H1 (cell line): Measurements from ENCODE around the gene SOX13. TPM values are rescaled to one million over a fixed set of nuclear protein-coding genes. Genes with fewer than 3 reads are reported as not detected.

Experiments
- BACH1 ChIP-seq: IDR thresholded peaks from 2 replicates; pipeline ENCODE4 v1.6.1; 2012; ENCODE audit warnings: low read length, improper control_type of control experiment
- BRCA1 ChIP-seq: IDR thresholded peaks from 2 replicates; pipeline ENCODE4 v1.6.1; 2012; ENCODE audit warnings: low read depth, low read length, improper control_type of control experiment
- EP300 ChIP-seq, 2 experiments: IDR thresholded peaks; 1 replicate in 1 of 2; 2 replicates in 1 of 2; pipeline ENCODE4 v1.6.1; 2011 to 2012; ENCODE audit warnings: low read depth in 2 of 2, low read length in 2 of 2, mild to moderate bottlenecking in 2 of 2, borderline replicate concordance in 1 of 2, inconsistent platforms in 1 of 2, moderate library complexity in 1 of 2
- EZH2 ChIP-seq: fragments of 200-600 bp; sonication (generic); IDR thresholded peaks from 2 replicates; pipeline ENCODE4 v1.7.1; 2012; ENCODE audit warnings: low read depth, mild to moderate bottlenecking, moderate library complexity, low read length, inconsistent platforms; ENCODE audit not compliant: severe bottlenecking
- KDM4A ChIP-seq: IDR thresholded peaks from one replicate; pipeline ENCODE4 v1.7.1; 2012; ENCODE audit warnings: low read depth, mild to moderate bottlenecking, moderate library complexity, low read length, inconsistent platforms; ENCODE audit not compliant: severe bottlenecking
- POU5F1 ChIP-seq: IDR thresholded peaks from 2 replicates; pipeline ENCODE4 v1.6.1; 2011; ENCODE audit warnings: low read depth, mild to moderate bottlenecking, low read length, moderate library complexity
- RBBP5 ChIP-seq: IDR thresholded peaks from 2 replicates; pipeline ENCODE4 v1.7.1; 2012; ENCODE audit warnings: low read depth, mild to moderate bottlenecking, inconsistent platforms, low read length, moderate library complexity, borderline replicate concordance
- TAF1 ChIP-seq: IDR thresholded peaks from 2 replicates; pipeline ENCODE4 v1.6.1; 2011; ENCODE audit warnings: mild to moderate bottlenecking, low read depth, low read length
- TCF12 ChIP-seq: IDR thresholded peaks from 2 replicates; pipeline ENCODE4 v1.6.1; 2011; ENCODE audit warnings: low read depth, mild to moderate bottlenecking, low read length
- polyA plus RNA-seq, 7 experiments: library from polyadenylated mRNA; depleted of rRNA in 3 of 7; stranded (reverse) in 5 of 7; unstranded in 2 of 7; fragments of >200 nt in 5 of 7; fragments of 200-250 nt in 2 of 7; gene quantifications; 1 replicate in 5 of 7; 2 replicates in 1 of 7; 4 replicates in 1 of 7; pipeline versions ENCODE4 v1.2.1 to v1.2.3, GENCODE V29; 2011 to 2013; ENCODE audit warnings: missing spikeins in 2 of 7, mixed read lengths in 2 of 7
- total RNA-seq: library from RNA; stranded (reverse); fragmentation: NEBNext Ultra II Directional; extraction: Animal tissue kit (Norgen Biotek cat#: 25700); gene quantifications from 2 replicates; pipeline ENCODE4 v1.2.1, GENCODE V29; 2021
- TF ChIP-seq, protein P1 (sequence below): fragments of 300-600 bp; sonication (generic); IDR thresholded peaks from 2 replicates; pipeline ENCODE4 v1.7.1; 2012; ENCODE audit warnings: low read length, moderate library complexity, mild to moderate bottlenecking, inconsistent platforms; ENCODE audit not compliant: insufficient replicate concordance

The SOX13 gene
- total and polyA plus RNA-seq, 2 of the 8 experiments (the other 6 are each of a cell fraction or from before 2014, with no cell fraction given) = 113 to 173 TPM

DNA sequence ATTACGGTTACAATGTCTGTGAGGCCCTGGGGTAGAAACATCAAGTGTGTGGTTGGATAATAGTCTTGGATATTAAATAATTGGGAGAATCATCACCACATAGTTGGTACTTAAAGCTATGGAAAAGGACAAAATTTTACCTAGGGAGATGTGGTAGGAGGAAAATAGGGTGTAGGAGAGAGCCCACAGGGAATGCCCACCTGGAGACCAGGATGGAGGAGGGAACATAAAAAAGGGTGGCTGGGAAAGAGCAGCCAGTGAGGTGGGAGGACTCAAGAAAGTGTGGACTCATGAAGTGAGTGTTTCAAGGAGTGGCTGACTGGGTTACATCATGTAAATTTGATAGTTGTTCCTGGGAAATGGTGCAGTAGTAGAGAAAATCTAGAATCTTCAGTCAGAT lies 3.0 kb upstream of the SOX13 start (continued):
- TF ChIP-seq, protein P1, sequence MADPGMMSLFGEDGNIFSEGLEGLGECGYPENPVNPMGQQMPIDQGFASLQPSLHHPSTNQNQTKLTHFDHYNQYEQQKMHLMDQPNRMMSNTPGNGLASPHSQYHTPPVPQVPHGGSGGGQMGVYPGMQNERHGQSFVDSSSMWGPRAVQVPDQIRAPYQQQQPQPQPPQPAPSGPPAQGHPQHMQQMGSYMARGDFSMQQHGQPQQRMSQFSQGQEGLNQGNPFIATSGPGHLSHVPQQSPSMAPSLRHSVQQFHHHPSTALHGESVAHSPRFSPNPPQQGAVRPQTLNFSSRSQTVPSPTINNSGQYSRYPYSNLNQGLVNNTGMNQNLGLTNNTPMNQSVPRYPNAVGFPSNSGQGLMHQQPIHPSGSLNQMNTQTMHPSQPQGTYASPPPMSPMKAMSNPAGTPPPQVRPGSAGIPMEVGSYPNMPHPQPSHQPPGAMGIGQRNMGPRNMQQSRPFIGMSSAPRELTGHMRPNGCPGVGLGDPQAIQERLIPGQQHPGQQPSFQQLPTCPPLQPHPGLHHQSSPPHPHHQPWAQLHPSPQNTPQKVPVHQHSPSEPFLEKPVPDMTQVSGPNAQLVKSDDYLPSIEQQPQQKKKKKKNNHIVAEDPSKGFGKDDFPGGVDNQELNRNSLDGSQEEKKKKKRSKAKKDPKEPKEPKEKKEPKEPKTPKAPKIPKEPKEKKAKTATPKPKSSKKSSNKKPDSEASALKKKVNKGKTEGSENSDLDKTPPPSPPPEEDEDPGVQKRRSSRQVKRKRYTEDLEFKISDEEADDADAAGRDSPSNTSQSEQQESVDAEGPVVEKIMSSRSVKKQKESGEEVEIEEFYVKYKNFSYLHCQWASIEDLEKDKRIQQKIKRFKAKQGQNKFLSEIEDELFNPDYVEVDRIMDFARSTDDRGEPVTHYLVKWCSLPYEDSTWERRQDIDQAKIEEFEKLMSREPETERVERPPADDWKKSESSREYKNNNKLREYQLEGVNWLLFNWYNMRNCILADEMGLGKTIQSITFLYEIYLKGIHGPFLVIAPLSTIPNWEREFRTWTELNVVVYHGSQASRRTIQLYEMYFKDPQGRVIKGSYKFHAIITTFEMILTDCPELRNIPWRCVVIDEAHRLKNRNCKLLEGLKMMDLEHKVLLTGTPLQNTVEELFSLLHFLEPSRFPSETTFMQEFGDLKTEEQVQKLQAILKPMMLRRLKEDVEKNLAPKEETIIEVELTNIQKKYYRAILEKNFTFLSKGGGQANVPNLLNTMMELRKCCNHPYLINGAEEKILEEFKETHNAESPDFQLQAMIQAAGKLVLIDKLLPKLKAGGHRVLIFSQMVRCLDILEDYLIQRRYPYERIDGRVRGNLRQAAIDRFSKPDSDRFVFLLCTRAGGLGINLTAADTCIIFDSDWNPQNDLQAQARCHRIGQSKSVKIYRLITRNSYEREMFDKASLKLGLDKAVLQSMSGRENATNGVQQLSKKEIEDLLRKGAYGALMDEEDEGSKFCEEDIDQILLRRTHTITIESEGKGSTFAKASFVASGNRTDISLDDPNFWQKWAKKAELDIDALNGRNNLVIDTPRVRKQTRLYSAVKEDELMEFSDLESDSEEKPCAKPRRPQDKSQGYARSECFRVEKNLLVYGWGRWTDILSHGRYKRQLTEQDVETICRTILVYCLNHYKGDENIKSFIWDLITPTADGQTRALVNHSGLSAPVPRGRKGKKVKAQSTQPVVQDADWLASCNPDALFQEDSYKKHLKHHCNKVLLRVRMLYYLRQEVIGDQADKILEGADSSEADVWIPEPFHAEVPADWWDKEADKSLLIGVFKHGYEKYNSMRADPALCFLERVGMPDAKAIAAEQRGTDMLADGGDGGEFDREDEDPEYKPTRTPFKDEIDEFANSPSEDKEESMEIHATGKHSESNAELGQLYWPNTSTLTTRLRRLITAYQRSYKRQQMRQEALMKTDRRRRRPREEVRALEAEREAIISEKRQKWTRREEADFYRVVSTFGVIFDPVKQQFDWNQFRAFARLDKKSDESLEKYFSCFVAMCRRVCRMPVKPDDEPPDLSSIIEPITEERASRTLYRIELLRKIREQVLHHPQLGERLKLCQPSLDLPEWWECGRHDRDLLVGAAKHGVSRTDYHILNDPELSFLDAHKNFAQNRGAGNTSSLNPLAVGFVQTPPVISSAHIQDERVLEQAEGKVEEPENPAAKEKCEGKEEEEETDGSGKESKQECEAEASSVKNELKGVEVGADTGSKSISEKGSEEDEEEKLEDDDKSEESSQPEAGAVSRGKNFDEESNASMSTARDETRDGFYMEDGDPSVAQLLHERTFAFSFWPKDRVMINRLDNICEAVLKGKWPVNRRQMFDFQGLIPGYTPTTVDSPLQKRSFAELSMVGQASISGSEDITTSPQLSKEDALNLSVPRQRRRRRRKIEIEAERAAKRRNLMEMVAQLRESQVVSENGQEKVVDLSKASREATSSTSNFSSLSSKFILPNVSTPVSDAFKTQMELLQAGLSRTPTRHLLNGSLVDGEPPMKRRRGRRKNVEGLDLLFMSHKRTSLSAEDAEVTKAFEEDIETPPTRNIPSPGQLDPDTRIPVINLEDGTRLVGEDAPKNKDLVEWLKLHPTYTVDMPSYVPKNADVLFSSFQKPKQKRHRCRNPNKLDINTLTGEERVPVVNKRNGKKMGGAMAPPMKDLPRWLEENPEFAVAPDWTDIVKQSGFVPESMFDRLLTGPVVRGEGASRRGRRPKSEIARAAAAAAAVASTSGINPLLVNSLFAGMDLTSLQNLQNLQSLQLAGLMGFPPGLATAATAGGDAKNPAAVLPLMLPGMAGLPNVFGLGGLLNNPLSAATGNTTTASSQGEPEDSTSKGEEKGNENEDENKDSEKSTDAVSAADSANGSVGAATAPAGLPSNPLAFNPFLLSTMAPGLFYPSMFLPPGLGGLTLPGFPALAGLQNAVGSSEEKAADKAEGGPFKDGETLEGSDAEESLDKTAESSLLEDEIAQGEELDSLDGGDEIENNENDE = no peak
- no peak for TF ChIP-seq EZH2
- no peak for TF ChIP-seq RBBP5
- TF ChIP-seq POU5F1 = no peak
- no peak for TF ChIP-seq TAF1
- no peak for TF ChIP-seq BRCA1
- TF ChIP-seq KDM4A = no peak
- no peak for TF ChIP-seq EP300 (IDR thresholded peaks at IDR 0.05; ENCODE audit: borderline replicate concordance in 1 of 2, low read depth in 2 of 2, low read length in 2 of 2)
- TF ChIP-seq BACH1 = no peak
- TF ChIP-seq TCF12 = no peak
